GM21619 (cell line): ENCODE data around the gene MAB21L2.

Experiments used
- ATAC-seq: cut with Tn5 transposase; IDR thresholded peaks from one replicate; pipeline ENCODE4 v1.9.1; 2021; ENCODE audit not compliant: unreplicated experiment

Gene MAB21L2

GRCh38 chr4:150574678-150575077 lies 7.3 kb upstream of the MAB21L2 start:
- ATAC-seq: no peak

GRCh38 chr4:150577796-150578195 lies 4.2 kb upstream of the MAB21L2 start:
- ATAC-seq: no peak

- ATAC-seq: no peak
Measured at GRCh38 chr4:150578745-150579501, 3.0 kb upstream of the MAB21L2 start.

DNA sequence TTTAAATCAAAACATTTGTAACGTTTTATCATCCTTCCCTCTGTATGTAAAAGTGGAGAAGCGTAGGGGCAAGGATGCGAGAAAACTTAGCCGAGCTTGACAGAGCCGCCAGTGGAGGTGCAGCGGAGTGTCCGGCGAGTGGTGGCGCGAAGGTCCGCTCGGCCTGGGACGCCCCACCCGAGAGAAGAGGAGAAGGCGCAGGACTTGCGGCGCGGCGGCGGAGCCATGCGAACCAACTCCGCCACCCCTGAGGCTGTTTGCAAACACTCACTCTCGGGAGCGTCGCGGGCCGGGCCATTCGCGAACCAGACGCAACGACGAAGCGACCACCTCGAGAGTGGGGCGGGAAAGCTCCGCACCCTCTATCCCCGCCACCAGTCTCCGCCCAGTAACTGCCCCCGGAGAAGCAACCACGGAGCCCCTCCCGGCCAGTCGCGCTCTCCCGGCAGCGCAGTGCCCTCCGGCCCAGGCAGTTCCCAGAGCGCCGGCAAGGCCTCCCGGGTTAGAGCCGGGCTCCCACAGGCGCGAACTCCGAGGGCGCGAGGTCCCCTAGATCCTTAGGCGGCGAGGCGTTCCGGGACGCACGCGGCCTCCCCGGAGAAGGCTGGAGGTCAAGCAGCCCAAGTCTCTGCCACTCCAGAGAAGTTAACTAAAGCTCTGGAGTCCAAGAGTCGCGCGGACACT lies 2.3 kb upstream of the MAB21L2 start:
- ATAC-seq: no peak

GRCh38 chr4:150580306-150580705 lies 1.6 kb upstream of the MAB21L2 start:
- no peak for ATAC-seq

- no peak for ATAC-seq
Measured at GRCh38 chr4:150581056-150581605, 820 bp upstream of the MAB21L2 start.

DNA sequence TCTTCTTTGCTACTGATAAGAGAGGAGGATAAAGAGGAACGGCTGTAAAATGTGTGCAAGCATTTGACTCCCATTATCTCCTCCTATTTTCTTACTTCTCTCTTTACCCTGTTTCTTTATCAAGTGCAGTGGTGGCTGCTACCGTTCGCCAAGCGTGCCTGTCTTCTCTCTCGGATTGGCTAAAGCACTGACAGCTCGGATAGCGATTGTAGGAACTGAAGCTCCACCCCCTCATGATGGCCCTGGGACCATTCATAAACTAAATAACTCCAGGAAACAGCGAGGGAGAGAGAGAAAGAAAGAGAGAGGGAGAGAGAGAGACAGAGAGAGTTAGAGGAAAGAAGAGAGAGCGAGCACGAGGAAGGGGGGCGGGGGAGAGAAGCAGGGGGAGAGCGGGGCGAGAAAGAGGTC lies 305 bp upstream of the MAB21L2 start:
- no peak for ATAC-seq

DNA sequence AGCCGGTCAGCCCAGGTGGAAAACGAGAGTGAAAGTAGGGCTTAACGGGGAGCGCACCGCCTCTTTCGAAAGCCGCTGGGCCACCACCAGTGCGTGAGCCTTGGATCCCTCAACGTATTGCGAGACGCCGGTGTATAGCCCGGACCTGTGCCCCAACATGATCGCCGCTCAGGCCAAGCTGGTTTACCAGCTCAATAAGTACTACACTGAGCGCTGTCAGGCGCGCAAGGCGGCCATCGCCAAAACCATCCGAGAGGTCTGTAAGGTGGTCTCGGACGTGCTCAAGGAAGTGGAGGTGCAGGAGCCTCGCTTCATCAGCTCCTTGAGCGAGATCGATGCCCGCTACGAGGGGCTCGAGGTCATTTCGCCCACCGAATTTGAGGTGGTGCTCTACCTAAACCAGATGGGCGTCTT lies 929 bp downstream of the MAB21L2 start:
- ATAC-seq: no peak

- ATAC-seq: no peak
Measured at GRCh38 chr4:150583287-150584110, 1.5 kb downstream of the MAB21L2 start.

DNA sequence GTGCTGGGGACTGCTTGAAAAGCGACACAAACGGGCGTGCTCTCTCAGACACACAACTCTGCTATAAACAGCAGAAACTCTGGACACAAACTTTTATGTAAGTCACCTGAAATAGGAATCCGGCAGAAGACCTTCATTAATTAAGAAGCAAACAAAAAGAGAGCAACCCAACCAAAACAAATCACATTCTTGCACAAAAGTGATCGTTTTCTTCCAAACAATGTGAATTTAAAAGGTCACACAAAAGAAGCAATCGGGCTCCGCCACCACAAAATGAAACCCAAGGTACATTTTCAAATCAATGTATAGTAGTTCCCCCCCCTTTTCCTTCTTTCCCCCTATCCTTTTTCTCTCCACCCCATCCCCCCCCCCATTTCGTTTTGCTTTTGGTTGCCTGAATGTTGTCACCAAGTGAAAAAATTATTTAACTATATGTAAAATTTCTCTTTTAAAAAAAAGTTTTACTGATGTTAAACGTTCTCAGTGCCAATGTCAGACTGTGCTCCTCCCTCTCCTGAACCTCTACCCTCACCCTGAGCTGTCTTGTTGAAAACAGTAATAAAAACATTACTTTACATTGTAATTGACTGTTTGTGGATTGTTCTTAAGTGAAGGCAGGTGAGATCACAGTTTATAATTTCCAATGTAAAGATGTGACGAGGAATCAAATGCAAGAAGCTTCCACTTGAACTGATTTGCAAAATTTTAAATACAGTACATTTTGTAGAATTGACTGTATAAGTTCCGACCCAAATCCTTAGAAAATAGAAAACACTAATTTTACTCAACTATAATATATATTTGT lies 2.4 kb downstream of the MAB21L2 start:
- ATAC-seq: no peak

DNA sequence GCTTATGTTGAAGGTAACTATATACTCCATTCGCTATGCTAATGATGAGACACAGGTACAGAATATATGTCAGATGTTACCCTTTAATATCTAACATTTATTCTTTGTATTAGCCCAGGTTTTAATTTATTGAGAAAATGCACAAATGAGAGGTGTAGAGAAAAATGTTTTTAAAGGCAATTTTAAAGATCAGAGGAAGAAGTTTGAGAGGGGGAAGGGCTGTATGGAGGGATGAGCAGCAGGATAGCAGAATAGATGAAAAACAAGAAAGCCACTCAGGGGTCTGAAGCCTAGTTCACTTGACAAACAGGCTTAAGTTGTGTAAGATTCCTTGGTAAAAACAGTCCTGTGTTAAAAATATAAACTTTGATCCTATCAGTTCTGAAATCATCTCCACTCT lies 3.7 kb downstream of the MAB21L2 start:
- ATAC-seq: no peak

DNA sequence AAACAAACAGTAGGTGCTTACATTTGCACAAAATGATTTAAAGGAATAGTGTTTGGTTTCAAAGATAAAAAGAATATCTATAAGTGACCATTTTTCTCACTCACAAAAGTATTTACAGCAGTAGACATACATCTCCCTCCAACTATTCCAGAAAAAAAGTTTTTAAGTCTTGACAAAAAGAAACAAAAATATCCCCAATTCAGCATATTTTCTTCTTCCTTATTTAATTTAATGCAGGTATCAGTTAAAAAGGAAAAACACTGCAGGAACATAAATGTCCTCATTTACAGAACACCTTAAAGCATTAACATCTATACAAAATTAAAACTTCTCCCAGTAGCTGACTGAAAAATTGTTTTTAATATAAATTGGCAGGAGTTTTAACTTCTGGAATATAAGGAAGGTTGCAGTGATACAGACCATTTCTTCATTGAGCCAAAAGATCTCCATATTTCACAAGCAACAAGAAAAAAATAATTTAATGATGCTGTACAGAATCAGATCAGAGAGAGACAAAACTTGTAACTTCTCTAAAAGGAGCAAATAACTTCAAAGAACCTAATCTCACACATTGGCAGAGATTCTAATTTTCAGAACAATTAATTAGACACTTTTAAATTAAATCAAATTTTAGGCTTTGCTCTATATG lies 4.3 kb downstream of the MAB21L2 start:
- ATAC-seq: no peak

DNA sequence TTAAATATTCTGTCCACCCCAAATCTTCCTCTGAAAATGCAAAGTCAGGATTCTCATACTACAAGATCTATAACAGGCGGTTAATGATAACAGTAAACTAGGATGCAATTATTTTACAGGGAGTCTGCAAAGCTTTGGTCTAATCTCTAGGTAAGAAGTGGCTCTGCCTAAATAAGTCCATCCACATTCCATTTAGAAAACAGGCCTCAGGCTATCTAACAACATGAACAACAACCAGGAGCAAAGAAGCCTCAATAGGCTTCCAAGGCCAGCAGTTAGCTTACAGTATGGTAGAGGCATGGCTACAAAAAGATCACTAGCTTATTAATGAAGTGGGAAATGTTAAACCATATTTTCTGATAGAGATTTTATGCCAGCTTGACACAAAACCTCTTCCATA lies 6.4 kb downstream of the MAB21L2 start:
- ATAC-seq: no peak

DNA sequence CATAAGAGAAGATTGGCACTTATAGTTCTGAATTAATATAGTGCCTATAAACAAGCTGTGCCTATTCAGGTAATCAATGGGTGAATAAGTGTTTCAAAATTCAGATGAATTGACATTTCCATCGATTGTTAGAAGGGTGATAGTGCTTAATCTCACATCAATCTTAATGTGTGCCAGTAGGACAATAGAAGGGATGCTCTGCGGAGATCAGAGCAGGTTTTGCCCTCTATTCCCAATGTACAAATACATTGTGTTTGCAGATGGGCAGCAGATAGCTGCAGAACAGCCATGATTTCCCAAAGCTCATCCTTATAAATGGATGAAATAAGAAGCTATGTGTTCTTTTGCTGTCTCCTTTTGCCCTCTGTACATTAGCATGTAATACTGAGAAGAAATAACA lies 7.2 kb downstream of the MAB21L2 start:
- ATAC-seq: no peak

DNA sequence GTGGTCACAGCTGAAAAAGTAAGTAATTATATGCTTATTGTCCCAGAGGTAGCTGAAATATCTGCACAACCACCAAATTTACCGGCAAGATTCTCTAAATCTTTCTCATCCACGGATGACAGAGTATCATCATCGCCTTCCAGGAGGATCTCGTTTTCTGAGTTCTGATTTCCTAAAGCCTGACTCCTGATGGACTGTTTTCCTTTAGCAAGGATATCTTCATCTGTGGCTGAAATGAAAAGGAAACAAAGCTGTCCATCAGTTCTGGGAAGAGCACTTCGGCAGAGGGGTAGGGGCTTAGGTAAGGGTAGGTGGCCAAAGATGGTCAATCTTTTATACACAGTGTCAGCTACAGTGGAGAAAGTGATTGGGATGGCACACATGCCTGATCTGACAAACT lies 8.7 kb downstream of the MAB21L2 start:
- no peak for ATAC-seq

DNA sequence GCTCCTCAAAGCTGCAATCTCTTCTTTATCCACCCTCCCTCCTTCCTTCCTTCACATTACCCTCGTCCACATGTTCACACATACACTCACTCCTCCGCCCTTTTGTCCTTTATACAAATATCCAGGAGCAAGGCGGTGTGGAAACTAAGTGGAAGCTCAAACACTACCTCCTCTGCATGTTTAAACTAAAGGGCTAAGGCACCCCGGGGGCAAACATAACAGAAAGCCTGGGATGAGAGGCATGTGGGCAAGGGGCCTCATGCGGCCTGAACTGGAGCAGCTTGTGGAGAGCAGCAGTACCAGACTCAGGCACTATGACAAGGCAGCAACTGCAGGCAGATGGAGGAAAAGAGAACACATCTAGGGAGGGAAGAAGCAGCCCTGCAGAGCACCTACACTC lies 9.5 kb downstream of the MAB21L2 start:
- ATAC-seq: no peak

DNA sequence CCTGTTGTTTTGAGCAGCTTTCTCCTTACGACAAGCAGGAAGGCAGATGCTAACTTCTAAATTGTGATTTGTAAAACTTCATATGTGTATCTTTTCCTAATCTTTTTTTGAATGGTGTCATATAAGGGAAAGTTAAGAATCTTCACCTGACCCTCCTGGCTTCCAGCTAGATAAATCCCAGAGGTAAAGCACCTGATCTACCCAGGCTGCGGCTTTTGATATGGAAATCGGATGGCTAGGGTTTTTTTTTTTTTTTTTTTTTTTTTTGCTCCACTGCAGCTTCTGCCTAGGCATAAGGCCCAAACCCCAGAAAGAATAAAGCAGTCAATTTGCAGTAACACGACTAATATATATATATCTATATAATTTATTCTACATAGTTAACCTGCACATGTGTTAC lies 10.0 kb downstream of the MAB21L2 start:
- no peak for ATAC-seq

DNA sequence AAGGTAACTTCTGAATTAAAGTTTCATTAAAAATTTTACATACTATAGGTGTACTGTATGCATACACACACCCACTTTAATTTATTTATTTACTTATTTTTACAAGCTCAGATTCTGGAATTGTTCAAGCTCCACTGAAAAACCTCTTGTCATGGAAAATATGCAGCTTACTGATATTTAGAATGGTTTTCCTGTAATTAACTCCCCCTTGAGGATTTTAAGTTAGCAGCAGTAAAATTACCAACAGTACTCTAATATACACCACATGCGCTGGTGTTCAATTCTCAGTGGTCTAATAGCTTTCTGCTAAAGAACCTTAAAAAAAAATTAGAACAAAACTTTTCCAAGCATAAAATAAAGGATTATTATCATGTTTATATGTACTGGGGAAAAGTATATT lies 12.0 kb downstream of the MAB21L2 start:
- no peak for ATAC-seq

GRCh38 chr4:150598909-150599308 lies 17.0 kb downstream of the MAB21L2 start:
- no peak for ATAC-seq

DNA sequence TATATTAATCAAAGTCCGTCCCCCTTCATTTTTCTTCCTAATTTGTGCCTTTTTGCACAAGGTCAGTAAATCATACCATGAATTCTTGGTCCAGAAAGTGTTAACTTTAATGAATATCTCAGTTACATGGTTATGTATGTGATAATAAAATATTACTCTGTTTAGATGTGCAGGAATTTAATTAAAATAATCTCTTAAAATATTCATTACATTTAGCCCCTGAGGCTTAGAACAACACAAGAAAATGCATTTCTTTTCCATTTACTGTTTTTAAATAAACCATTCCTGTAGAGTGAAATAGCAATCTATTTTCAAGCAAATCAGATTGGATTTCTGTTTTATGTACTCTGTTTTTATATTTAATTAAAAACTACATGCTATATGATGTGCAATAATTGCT lies 17.6 kb downstream of the MAB21L2 start:
- ATAC-seq: no peak
